ENCODE data around the gene IL24. TPM values are rescaled to one million over a fixed set of nuclear protein-coding genes. Genes with fewer than 3 reads are reported as not detected.

The IL24 gene
- total RNA-seq, 1 experiment from 2014 or later, result not detected

GRCh38 chr1:206905295-206906164, 8.3 kb downstream of the IL24 start:
- peaks cover 23% of the 10 kb centered on the region for H3K4me1 ChIP-seq (replicated peaks; ENCODE audit: insufficient read depth)
- intact Hi-C loops (cut with micrococcal nuclease; ENCODE audit: unreplicated experiment), result loop anchor here (1.0 kb wide), 1 partner anchor 10 kb away; no protein-coding TSS in a partner anchor

GRCh38 chr1:206907304-206907991, 10.2 kb downstream of the IL24 start:
- H4K20me1 ChIP-seq (ENCODE audit: insufficient read depth), result no peaks in the 10 kb centered on the region
- H3K4me1 ChIP-seq (replicated peaks; ENCODE audit: insufficient read depth), result peaks cover 23% of the 10 kb centered on the region
- no peaks in the 10 kb centered on the region for H3K36me3 ChIP-seq (ENCODE audit: low read depth)
- H3K27me3 ChIP-seq (ENCODE audit: insufficient read depth, low read depth), result no peaks in the 10 kb centered on the region
- CTCF ChIA-PET, result no interaction called here
- peaks cover 33% of the 10 kb centered on the region; the same call in 1 of the 2 replicates for H3F3A ChIP-seq (ENCODE audit: insufficient read depth, low read depth)
- H3K79me2 ChIP-seq (ENCODE audit: low read depth), result no peaks in the 10 kb centered on the region
- intact Hi-C loops (cut with micrococcal nuclease; ENCODE audit: unreplicated experiment), result no loop called here
- H3K9me2 ChIP-seq (ENCODE audit: insufficient read depth), result no peaks in the 10 kb centered on the region
- H3K4me3 ChIP-seq, result no peak overlapping the region
- no peak overlapping the region for H3K4me2 ChIP-seq
- no peaks in the 10 kb centered on the region for H3K9me3 ChIP-seq (ENCODE audit: insufficient read depth, low read depth)
- POLR2A ChIA-PET (ENCODE audit: unreplicated experiment), result no interaction called here
- no TSS peak for BruUV-seq (replicated peaks)
- TF ChIP-seq CTCF (conservative IDR thresholded peaks at IDR 0.05) (peak; percentile 35; the same call in 1 of the 2 replicates), EZH2 (IDR thresholded peaks at IDR 0.05; ENCODE audit: low read depth) (no peak)
- no peak overlapping the region for H2AFZ ChIP-seq
- no peak for DNase-seq
- H3K27ac ChIP-seq, result no peak overlapping the region

More at GRCh38 chr1:206905295-206906164, 8.3 kb downstream of the IL24 start:
- TF ChIP-seq EZH2 (IDR thresholded peaks at IDR 0.05; ENCODE audit: low read depth) (no peak), CTCF (conservative IDR thresholded peaks at IDR 0.05) (no peak)
- POLR2A ChIA-PET (ENCODE audit: unreplicated experiment), result interaction anchor here (0.5 to 0.6 kb wide), 2 partner anchors 120 to 122 kb away, joined by 4 to 5 read pairs; no protein-coding TSS in a partner anchor
- H3K36me3 ChIP-seq (ENCODE audit: low read depth), result no peaks in the 10 kb centered on the region
- no peaks in the 10 kb centered on the region for H3K27me3 ChIP-seq (ENCODE audit: insufficient read depth, low read depth)
- no peaks in the 10 kb centered on the region for H3K79me2 ChIP-seq (ENCODE audit: low read depth)
- CTCF ChIA-PET, result interaction anchor here (0.5 to 0.6 kb wide), 2 partner anchors 79 to 169 kb away, joined by 3 to 4 read pairs; no protein-coding TSS in a partner anchor
- no peak overlapping the region for H3K4me3 ChIP-seq
- no peaks in the 10 kb centered on the region for H3K9me3 ChIP-seq (ENCODE audit: insufficient read depth, low read depth)
- H3K4me2 ChIP-seq, result peak overlapping the region; percentile 9; the same call in 1 of the 2 replicates
- DNase-seq, result peak; percentile 61 to 83
- no peaks in the 10 kb centered on the region for H3K9me2 ChIP-seq (ENCODE audit: insufficient read depth)
- H4K20me1 ChIP-seq (ENCODE audit: insufficient read depth), result no peaks in the 10 kb centered on the region
- peak overlapping the region; percentile 25; the same call in 1 of the 2 replicates for H3K27ac ChIP-seq
- peaks cover 29% of the 10 kb centered on the region; the same call in 1 of the 2 replicates for H3F3A ChIP-seq (ENCODE audit: insufficient read depth, low read depth)
- H2AFZ ChIP-seq, result no peak overlapping the region; the same call in 1 of the 2 replicates
- TSS peak; percentile 67 for BruUV-seq (replicated peaks)

- Histone ChIP-seq H4K20me1 (ENCODE audit: insufficient read depth) (no peaks in the 10 kb centered on the region), H3K9me3 (ENCODE audit: insufficient read depth, low read depth) (no peaks in the 10 kb centered on the region), H3K4me3 (no peak overlapping the region), H3K9me2 (ENCODE audit: insufficient read depth) (no peaks in the 10 kb centered on the region), H3F3A (ENCODE audit: insufficient read depth, low read depth) (peaks cover 33% of the 10 kb centered on the region; the same call in 1 of the 2 replicates), H3K79me2 (ENCODE audit: low read depth) (no peaks in the 10 kb centered on the region), H3K4me1 (replicated peaks; ENCODE audit: insufficient read depth) (peaks cover 23% of the 10 kb centered on the region), H3K27ac (no peak overlapping the region), H3K4me2 (no peak overlapping the region), H2AFZ (no peak overlapping the region), H3K27me3 (ENCODE audit: insufficient read depth, low read depth) (no peaks in the 10 kb centered on the region), H3K36me3 (ENCODE audit: low read depth) (no peaks in the 10 kb centered on the region)
- DNase-seq, result no peak
- ChIA-PET CTCF (no interaction called here), POLR2A (ENCODE audit: unreplicated experiment) (no interaction called here)
- TF ChIP-seq CTCF (conservative IDR thresholded peaks at IDR 0.05) (no peak), EZH2 (IDR thresholded peaks at IDR 0.05; ENCODE audit: low read depth) (no peak)
- no TSS peak for BruUV-seq (replicated peaks)
- intact Hi-C loops (cut with micrococcal nuclease; ENCODE audit: unreplicated experiment), result no loop called here
Observed at GRCh38 chr1:206908038-206908437, 10.8 kb downstream of the IL24 start.

Data from PC-9 (cell line).